Measurements from ENCODE around the gene RAMP2.
"Not testable (repeated sequence)": the region's sequence is repeated elsewhere in the genome, so short reads cannot be mapped to it uniquely, and the experiment has no call there.

The RAMP2 gene

DNA sequence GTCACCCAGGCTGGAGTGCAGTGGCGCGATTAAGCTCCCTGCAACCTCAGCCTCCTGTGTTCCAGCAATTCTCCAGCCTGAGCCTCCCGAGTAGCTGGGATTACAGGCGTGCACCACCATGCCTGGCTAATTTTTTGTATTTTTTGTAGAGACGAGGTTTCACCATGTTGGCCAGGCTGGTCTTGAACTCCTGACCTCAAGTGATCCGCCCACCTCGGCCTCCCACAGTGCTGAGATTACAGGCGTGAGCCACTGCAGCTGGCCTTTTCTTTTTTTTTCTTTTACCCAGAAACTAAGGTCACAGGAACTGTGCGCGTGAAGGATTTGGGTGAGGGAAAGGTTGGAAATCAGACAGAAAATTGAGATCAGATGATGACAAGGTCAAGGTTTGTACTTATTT is 8.9 kb downstream of the RAMP2 start:
- DNase-seq (ENCODE audit: low read depth in 2 of 2) = not testable (repeated sequence)

DNA sequence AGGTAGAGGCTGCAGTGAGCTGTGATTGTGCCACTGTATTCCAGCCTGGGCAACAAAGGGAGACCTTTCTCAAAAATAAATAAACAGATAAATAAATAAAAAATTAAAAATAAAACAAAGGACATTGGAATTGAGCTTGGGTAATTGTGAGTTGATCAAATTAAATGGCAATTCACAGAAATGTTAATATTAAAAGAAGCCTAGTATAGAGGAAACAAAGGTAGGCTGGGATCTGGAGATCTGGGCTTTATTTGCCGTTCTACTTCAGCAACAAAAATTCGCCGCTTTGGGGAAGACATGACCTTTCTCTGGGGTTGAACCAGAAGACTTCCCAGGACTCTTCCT is 11.9 kb downstream of the RAMP2 start:
- no peak for DNase-seq (ENCODE audit: low read depth in 2 of 2)

DNA sequence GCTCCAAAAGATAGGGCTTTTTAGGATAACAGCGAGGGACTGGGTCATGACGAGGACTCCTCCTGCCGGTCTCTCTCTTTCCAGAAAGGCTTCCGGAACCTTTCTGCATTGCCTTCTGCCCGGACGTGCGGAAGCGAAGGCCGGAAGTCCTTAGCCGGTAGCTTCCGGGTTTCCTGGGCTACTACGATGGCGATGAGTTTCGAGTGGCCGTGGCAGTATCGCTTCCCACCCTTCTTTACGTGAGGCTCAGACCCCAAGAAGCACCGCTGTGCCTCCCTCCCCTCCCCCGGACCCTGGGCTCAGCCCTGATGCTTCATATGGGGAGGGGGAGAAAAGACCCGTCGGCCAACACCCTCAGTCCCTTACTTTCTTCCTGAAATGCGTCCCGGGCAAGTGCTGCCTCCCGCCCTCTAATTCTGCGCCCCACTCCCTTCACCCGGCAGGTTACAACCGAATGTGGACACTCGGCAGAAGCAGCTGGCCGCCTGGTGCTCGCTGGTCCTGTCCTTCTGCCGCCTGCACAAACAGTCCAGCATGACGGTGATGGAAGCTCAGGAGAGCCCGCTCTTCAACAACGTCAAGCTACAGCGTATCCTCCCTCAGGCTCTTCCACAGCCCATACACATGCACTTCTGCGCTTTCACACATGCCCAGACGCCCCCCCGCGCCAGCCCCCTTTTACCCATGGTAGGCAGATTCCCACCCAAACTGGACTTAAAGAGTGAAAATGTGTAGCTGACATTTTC is 12.4 kb downstream of the RAMP2 start, which contains the start of gene VPS25:
Gene VPS25, plus strand, starts transcription at position 160 of the 746 bp plus-strand sequence. Its CDS starts 27 bp downstream, at position 187.
- peak; percentile 49 to 63 for DNase-seq (ENCODE audit: low read depth in 2 of 2)

- no peak for DNase-seq (ENCODE audit: low read depth in 2 of 2)
Measured at GRCh38 chr17:42774066-42774745, 13.2 kb downstream of the RAMP2 start.

DNA sequence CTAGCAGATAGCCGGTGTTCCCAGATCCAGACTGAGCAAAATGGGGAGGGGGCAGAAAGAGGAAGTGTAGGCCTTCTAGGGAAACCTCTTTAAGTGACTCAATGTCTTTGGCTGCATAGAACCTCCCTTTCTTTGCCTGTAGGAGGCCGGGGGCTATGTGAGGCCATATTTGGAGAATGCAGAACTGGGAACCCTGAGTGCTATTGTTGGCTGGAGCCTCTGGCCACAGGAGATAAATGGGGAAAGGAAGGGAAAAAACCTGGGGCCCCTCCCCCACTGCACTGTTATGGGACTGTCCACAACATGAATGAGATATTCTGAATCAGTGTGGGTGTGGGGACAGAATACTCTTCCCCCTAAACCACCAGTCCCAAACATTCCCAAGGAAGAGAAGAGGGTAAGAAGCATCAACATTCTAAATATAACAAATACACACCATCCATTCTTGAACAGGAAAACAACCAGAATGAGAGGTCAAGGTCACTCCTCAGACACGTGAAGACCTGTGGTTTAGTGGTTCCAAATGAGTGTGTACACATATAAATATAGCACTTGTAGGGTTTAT is 14.6 kb downstream of the RAMP2 start:
- no peak for DNase-seq (ENCODE audit: low read depth in 2 of 2)

DNA sequence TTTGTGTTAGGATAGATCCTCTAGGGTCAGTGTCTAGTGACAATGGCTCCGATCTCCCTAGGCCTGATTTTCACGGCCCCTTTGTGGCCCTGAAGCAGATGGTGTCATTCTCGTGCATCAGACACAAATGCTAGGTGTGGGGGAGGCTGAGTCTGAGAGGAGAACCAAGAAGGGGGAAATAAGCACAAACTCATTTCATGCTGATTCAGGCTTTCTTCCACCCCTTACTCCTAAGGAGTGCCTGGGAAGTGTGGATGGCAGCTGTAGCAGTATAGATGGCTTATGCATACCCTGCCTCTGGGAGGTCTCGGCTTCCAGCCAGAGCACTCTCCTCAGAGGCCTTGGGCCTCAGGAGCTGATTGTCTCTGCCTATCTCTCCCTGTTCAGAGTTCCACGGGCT is 17.5 kb downstream of the RAMP2 start:
- DNase-seq (ENCODE audit: low read depth in 2 of 2) = no peak

DNA sequence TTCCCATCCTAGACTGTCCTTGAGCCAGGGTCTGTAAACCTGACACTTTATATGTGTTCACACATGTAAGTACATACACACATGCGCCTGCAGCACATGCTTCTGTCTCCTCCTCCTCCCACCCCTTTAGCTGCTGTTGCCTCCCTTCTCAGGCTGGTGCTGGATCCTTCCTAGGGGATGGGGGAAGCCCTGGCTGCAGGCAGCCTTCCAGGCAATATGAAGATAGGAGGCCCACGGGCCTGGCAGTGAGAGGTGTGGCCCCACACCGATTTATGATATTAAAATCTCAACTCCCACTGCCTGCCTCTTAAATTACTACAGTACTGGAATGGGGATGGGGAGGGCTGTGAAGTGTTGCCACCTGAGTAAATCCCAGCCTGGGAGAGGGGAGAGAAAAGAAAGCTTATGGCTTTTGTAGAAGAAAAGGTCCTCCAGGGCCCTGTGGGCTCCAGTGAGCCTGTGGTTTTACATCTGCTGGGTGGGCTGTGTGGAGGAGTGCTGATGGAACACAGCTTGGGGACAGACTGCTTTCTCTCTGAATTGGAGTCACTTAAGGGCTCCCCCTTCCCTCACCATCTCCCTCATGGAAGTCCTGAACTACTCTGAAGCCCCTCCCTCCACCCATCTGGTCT is 18.4 kb downstream of the RAMP2 start:
- DNase-seq (ENCODE audit: low read depth in 2 of 2) = no peak

DNA sequence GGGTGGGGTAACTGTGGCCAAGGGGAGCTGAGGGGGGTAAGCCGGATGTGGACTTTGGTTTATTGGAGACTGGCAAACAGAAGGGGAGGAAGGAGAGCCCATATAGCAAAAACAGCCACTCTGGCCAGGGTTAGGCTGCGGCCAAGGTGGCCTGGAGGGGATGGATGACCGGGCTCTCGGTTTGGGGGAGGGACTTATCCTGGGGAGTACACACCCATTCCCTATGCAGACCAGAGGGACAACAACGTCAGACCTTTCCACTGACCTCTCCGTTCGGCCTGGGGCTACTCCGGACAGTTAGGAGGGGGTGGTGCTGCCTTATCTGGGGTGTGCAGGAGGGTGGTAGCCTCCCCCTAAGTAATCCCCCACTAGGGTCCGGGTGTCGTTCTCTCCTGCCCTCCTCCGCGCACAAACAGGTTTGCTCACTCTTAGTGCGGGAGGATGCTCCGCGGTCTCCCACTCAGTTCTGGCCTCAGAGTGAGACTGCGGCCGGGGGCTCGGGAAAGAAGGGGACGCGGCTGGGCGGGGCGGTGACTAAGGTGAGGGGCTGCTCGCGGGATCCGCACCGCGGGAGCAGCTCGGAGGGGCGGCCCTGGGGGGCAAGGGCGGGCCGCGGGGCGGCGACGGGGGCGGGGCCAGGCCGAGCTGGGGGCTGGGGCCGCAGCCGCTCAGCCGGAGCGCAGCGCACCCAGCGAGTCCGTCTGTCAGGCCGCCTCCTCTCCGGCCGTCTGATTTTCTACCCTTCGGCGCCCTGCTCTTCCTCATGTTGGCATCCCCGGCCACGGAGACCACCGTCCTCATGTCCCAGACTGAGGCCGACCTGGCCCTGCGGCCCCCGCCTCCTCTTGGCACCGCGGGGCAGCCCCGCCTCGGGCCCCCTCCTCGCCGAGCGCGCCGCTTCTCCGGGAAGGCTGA is 19.2 kb downstream of the RAMP2 start, which contains the start of gene WNK4:
Gene WNK4, plus strand, starts transcription at position 675 of the 915 bp plus-strand sequence. Its CDS starts 89 bp downstream, at position 764.
- DNase-seq (ENCODE audit: low read depth in 2 of 2) = no peak

DNA sequence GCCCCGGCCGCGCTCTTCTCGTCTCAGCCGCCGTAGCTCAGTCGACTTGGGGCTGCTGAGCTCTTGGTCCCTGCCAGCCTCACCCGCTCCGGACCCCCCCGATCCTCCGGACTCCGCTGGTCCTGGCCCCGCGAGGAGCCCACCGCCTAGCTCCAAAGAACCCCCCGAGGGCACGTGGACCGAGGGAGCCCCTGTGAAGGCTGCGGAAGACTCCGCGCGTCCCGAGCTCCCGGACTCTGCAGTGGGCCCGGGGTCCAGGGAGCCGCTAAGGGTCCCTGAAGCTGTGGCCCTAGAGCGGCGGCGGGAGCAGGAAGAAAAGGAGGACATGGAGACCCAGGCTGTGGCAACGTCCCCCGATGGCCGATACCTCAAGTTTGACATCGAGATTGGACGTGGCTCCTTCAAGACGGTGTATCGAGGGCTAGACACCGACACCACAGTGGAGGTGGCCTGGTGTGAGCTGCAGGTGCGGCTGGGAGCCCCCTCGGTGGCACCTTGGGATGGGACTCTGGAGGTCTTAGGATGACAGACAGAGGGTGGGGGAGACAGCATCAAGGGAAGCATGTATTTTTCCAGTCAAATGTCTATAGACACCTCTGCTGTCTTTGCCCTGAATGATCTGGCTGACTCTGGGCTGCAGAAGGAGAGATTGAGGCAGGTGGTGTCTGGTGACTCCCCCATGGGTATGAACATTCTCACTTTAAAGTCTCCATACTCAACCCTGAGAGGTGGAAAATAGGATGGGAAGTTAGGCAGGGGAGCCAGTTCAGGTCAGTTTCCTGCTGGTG is 20.0 kb downstream of the RAMP2 start:
- DNase-seq (ENCODE audit: low read depth in 2 of 2) = no peak

DNA sequence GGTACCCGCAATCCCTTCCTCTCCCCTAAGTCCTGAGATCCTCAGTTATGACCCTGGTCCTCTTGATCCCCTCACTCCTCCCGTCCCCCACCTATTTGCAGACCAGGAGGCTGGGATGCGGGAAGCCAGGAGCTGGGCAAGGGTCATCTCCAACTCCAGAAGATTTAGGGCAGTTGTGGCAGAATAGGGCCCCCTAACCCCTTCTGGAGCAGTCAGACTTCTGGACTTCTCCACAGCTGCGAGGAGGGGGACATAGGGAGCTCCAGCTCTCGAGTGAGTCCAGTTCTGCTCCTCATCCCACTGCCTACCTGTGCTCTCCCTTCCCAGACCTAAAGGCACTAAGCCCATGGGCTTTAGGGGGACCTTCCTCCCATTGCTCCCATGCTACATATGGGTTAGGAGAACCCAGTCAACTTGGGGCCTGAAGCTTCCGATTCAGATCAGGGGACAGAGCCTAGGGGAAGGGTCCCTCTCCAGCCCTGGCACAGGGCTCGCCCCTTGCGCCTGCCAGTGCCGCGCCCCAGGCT is 20.7 kb downstream of the RAMP2 start:
- no peak for DNase-seq (ENCODE audit: low read depth in 2 of 2)

GRCh38 chr17:42782166-42783061 is 21.4 kb downstream of the RAMP2 start:
- DNase-seq (ENCODE audit: low read depth in 2 of 2) = no peak

DNA sequence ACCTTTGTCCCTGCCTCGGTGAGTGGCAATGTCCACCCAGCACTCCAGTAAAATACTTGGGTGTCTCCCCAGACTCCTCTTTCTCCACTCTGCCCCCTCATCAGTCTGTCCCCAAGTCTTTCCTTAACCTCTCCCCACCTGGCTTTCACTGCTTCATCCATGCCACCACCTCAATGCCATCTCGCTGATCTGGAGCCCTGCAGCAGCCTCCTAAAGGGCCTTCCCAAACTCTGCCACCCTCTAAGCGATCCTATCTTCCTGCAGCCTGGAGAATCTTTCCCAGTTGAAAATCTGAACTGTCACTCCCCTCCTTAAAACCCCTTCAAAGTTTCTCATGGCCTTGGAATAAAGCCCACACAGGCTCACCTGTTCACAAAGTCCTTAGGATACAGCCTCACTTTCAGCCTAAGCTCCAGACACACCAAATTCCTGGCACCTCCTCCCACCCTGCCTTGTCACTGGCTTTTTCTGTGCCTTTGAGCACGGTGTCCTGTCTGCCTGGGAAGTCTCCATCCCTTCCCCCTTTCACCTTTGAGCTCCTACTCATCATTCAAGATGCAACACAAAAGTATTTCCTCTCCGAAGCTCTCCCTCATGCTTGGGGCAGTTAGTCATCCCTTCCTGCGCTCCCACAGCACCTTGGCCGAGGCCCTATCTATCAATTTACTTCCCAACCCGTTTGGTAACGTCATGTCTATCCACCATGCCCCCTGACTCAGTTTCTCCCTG is 22.2 kb downstream of the RAMP2 start:
- no peak for DNase-seq (ENCODE audit: low read depth in 2 of 2)

DNA sequence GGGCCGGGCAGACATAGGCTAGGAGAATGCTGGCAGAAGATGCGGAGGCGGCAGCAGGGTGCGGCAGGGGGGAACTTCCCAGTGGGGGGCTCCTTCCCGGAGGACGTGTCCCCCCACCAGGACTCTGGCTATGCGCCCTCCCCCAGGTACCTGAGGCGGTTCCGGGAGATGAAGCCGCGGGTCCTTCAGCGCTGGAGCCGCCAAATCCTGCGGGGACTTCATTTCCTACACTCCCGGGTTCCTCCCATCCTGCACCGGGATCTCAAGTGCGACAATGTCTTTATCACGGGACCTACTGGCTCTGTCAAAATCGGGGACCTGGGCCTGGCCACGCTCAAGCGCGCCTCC is 22.7 kb downstream of the RAMP2 start:
- no peak for DNase-seq (ENCODE audit: low read depth in 2 of 2)

GRCh38 chr17:42784409-42784808 is 23.4 kb downstream of the RAMP2 start:
- DNase-seq (ENCODE audit: low read depth in 2 of 2) = no peak

- no peak for DNase-seq (ENCODE audit: low read depth in 2 of 2)
Measured at GRCh38 chr17:42784811-42785592, 24.0 kb downstream of the RAMP2 start.

DNA sequence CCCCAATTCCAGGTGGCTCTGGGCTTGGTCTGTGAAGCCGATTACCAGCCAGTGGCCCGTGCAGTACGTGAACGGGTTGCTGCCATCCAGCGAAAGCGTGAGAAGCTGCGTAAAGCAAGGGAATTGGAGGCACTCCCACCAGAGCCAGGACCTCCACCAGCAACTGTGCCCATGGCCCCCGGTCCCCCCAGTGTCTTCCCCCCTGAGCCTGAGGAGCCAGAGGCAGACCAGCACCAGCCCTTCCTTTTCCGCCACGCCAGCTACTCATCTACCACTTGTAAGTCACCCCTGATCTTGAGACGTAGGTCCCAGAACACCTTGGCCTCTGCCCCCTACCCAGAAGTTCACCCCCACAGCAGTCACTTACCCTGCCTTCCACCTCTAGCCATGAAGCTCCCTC is 26.2 kb downstream of the RAMP2 start:
- DNase-seq (ENCODE audit: low read depth in 2 of 2) = no peak

- no peak for DNase-seq (ENCODE audit: low read depth in 2 of 2)
Measured at GRCh38 chr17:42791948-42792347, 30.9 kb downstream of the RAMP2 start.

- no peak for DNase-seq (ENCODE audit: low read depth in 2 of 2)
Measured at GRCh38 chr17:42792545-42792944, 31.5 kb downstream of the RAMP2 start.
